Measurements from ENCODE around the gene SLC26A6. TPM values are rescaled to one million over a fixed set of nuclear protein-coding genes. Genes with fewer than 3 reads are reported as not detected.

SLC26A6 gene
- total RNA-seq, 1 experiment from 2014 or later = 58.9 TPM

GRCh38 chr3:48644898-48645760 is 9.9 kb upstream of the SLC26A6 start (continued):
- no peak for TF ChIP-seq NFATC4 (CRISPR knock-in tag; IDR thresholded peaks at IDR 0.05)
- no peak for TF ChIP-seq NR3C1 (CRISPR knock-in tag; conservative IDR thresholded peaks at IDR 0.05; ENCODE audit: low read depth)
- TF ChIP-seq ZNF263 (CRISPR knock-in tag; IDR thresholded peaks at IDR 0.05; ENCODE audit: low read depth) = no peak
- TF ChIP-seq ZBTB43 (CRISPR knock-in tag; IDR thresholded peaks at IDR 0.05) = no peak
- no peak for TF ChIP-seq EMX1 (CRISPR knock-in tag; IDR thresholded peaks at IDR 0.05)
- TF ChIP-seq SP1 (CRISPR knock-in tag; conservative IDR thresholded peaks at IDR 0.05) = no peak
- TF ChIP-seq CTCF (IDR thresholded peaks at IDR 0.05) = no peak
- TF ChIP-seq, protein P1, sequence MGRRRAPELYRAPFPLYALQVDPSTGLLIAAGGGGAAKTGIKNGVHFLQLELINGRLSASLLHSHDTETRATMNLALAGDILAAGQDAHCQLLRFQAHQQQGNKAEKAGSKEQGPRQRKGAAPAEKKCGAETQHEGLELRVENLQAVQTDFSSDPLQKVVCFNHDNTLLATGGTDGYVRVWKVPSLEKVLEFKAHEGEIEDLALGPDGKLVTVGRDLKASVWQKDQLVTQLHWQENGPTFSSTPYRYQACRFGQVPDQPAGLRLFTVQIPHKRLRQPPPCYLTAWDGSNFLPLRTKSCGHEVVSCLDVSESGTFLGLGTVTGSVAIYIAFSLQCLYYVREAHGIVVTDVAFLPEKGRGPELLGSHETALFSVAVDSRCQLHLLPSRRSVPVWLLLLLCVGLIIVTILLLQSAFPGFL (CRISPR knock-in tag; IDR thresholded peaks at IDR 0.05; ENCODE audit: borderline replicate concordance) = no peak
- TF ChIP-seq ZNF423 (CRISPR knock-in tag; IDR thresholded peaks at IDR 0.05) = no peak
- TF ChIP-seq, protein P2, sequence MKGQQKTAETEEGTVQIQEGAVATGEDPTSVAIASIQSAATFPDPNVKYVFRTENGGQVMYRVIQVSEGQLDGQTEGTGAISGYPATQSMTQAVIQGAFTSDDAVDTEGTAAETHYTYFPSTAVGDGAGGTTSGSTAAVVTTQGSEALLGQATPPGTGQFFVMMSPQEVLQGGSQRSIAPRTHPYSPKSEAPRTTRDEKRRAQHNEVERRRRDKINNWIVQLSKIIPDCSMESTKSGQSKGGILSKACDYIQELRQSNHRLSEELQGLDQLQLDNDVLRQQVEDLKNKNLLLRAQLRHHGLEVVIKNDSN (CRISPR knock-in tag; IDR thresholded peaks at IDR 0.05) = no peak
- no peak for TF ChIP-seq FOXP1 (CRISPR knock-in tag; IDR thresholded peaks at IDR 0.05; ENCODE audit: borderline replicate concordance)
- TF ChIP-seq, protein P3, sequence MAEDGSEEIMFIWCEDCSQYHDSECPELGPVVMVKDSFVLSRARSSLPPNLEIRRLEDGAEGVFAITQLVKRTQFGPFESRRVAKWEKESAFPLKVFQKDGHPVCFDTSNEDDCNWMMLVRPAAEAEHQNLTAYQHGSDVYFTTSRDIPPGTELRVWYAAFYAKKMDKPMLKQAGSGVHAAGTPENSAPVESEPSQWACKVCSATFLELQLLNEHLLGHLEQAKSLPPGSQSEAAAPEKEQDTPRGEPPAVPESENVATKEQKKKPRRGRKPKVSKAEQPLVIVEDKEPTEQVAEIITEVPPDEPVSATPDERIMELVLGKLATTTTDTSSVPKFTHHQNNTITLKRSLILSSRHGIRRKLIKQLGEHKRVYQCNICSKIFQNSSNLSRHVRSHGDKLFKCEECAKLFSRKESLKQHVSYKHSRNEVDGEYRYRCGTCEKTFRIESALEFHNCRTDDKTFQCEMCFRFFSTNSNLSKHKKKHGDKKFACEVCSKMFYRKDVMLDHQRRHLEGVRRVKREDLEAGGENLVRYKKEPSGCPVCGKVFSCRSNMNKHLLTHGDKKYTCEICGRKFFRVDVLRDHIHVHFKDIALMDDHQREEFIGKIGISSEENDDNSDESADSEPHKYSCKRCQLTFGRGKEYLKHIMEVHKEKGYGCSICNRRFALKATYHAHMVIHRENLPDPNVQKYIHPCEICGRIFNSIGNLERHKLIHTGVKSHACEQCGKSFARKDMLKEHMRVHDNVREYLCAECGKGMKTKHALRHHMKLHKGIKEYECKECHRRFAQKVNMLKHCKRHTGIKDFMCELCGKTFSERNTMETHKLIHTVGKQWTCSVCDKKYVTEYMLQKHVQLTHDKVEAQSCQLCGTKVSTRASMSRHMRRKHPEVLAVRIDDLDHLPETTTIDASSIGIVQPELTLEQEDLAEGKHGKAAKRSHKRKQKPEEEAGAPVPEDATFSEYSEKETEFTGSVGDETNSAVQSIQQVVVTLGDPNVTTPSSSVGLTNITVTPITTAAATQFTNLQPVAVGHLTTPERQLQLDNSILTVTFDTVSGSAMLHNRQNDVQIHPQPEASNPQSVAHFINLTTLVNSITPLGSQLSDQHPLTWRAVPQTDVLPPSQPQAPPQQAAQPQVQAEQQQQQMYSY (CRISPR knock-in tag; IDR thresholded peaks at IDR 0.05) = no peak
- no peak for TF ChIP-seq SMAD3 (CRISPR knock-in tag; IDR thresholded peaks at IDR 0.05; ENCODE audit: borderline replicate concordance)
- TF ChIP-seq NR2C2 (CRISPR knock-in tag; IDR thresholded peaks at IDR 0.05) = no peak
- no peak for TF ChIP-seq ESRRA (CRISPR knock-in tag; IDR thresholded peaks at IDR 0.05; ENCODE audit: borderline replicate concordance)

- CTCF ChIA-PET = interaction anchor here (0.6 kb wide), 1 partner anchor 147 kb away, joined by 3 read pairs; no protein-coding TSS in a partner anchor
- DNase-seq (ENCODE audit: low spot score) (no peak), ATAC-seq (no peak)
- Mint-ChIP-seq H3K27ac (no peak overlapping the region), H3K4me1 (peaks cover 6% of the 10 kb centered on the region), H3K36me3 (peaks cover 37% of the 10 kb centered on the region), H3K4me3 (no peak overlapping the region), H3K27me3 (ENCODE audit: low read depth) (no peaks in the 10 kb centered on the region), H3K9me3 (no peaks in the 10 kb centered on the region)
- POLR2A ChIA-PET = interaction anchor here (0.5 kb wide), 1 partner anchor 31 kb away, joined by 3 read pairs; no protein-coding TSS in a partner anchor
- TF ChIP-seq GRHL2 (CRISPR knock-in tag; IDR thresholded peaks at IDR 0.05; ENCODE audit: insufficient replicate concordance, severe bottlenecking) (no peak), ZNF512 (CRISPR knock-in tag; IDR thresholded peaks at IDR 0.05; ENCODE audit: borderline replicate concordance) (no peak), ETV6 (CRISPR knock-in tag; IDR thresholded peaks at IDR 0.05) (no peak), IRF2 (CRISPR knock-in tag; IDR thresholded peaks at IDR 0.05; ENCODE audit: borderline replicate concordance, low read depth) (no peak), SMAD3 (CRISPR knock-in tag; IDR thresholded peaks at IDR 0.05; ENCODE audit: borderline replicate concordance) (no peak)
- TF ChIP-seq, protein P2 (CRISPR knock-in tag; IDR thresholded peaks at IDR 0.05) = no peak
- TF ChIP-seq, protein P4, sequence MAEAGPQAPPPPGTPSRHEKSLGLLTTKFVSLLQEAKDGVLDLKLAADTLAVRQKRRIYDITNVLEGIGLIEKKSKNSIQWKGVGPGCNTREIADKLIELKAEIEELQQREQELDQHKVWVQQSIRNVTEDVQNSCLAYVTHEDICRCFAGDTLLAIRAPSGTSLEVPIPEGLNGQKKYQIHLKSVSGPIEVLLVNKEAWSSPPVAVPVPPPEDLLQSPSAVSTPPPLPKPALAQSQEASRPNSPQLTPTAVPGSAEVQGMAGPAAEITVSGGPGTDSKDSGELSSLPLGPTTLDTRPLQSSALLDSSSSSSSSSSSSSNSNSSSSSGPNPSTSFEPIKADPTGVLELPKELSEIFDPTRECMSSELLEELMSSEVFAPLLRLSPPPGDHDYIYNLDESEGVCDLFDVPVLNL (CRISPR knock-in tag; IDR thresholded peaks at IDR 0.05; ENCODE audit: borderline replicate concordance, low read depth) = no peak
- TF ChIP-seq, protein P5, sequence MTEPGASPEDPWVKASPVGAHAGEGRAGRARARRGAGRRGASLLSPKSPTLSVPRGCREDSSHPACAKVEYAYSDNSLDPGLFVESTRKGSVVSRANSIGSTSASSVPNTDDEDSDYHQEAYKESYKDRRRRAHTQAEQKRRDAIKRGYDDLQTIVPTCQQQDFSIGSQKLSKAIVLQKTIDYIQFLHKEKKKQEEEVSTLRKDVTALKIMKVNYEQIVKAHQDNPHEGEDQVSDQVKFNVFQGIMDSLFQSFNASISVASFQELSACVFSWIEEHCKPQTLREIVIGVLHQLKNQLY (CRISPR knock-in tag; IDR thresholded peaks at IDR 0.05) = no peak
Measured at GRCh38 chr3:48642605-48643004, 7.3 kb upstream of the SLC26A6 start.

All from WTC11 (cell line).